ENCODE measurements around the gene RPS28.
A peak's percentile ranks its signal among the peaks of the same experiment; 100 is the strongest.
"Not testable (repeated sequence)": the region's sequence is repeated elsewhere in the genome, so short reads cannot be mapped to it uniquely, and the experiment has no call there.

The RPS28 gene

DNA sequence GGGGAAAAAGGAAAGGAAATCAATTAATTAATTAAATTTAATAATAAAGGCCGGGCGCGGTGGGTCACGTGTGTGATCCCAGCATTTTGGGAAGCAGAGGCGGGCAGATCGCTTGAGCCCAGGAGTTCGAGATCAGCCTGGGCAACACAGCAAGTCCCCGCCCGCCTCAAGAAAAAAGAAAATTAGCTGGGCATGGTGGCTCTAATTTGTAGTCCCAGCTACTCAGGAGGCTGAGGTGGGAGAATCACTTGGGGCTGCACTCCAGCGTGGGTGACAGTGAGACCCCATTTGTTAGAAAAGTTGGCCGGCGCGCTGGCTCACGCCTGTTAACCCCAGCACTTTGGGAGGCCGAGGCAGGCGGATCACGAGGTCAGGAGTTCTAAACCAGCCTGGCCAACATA is 12.4 kb upstream of the RPS28 start:
- no peaks in the 10 kb centered on the region for H3K27me3 ChIP-seq (ENCODE audit: low read depth, low read length)
- no peaks in the 10 kb centered on the region for H3K9me3 ChIP-seq (ENCODE audit: control insufficient read depth in 1 of 2, low read length in 2 of 2)
- H3K27ac ChIP-seq (ENCODE audit: low read length) = no peak overlapping the region
- peak overlapping the region; percentile 66 to 67 for H3K4me3 ChIP-seq (ENCODE audit: low read depth in 1 of 2, low read length in 2 of 2)
- peaks cover 3 to 38% of the 10 kb centered on the region in 2 donors for H3K36me3 ChIP-seq (ENCODE audit: control insufficient read depth in 1 of 2, insufficient read depth in 2 of 2, low read length in 2 of 2)
- peaks cover 0 to 27% of the 10 kb centered on the region in 2 donors for H3K4me1 ChIP-seq (ENCODE audit: control insufficient read depth in 1 of 2, insufficient read depth in 2 of 2, low read length in 2 of 2)

DNA sequence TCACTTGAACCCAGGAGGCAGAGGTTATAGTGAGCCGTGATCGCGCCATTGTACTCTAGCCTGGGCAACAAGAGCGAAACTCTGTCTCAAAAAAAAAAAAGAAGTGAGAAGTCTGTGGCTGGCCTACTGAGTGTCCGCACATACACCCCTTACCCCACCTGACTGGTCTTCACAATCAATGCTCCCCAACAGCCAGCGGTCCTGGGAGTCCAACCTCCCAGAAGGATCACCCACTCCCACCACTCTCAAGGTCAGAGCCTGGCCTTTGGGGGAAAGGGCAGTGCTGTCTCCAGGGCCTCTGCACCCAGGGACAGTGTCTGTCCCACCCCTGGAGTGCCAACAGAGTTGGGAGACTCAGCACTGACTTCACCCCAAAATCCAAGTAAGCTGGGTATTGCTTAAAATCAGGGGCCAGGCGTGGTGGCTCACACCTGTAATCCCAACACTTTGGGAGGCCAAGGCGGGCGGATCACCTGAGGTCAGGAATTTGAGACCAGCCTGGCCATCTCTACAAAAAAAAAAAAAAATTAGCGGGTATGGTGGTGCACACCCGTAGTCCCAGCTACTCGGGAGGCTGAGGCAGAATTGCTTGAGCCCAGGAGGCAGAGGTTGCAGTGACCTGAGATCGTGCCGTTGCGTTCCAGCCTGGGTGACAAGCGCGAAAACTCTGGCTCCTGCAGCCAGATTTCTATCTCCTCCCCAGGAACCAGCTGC is 10.8 kb upstream of the RPS28 start:
- no peak overlapping the region for H3K4me3 ChIP-seq (ENCODE audit: low read depth in 1 of 2, low read length in 2 of 2)
- H3K4me1 ChIP-seq (ENCODE audit: control insufficient read depth in 1 of 2, insufficient read depth in 2 of 2, low read length in 2 of 2) = peaks cover 0 to 27% of the 10 kb centered on the region in 2 donors
- H3K9me3 ChIP-seq (ENCODE audit: control insufficient read depth in 1 of 2, low read length in 2 of 2) = no peaks in the 10 kb centered on the region
- H3K27me3 ChIP-seq (ENCODE audit: low read depth, low read length) = no peaks in the 10 kb centered on the region
- no peak overlapping the region for H3K27ac ChIP-seq (ENCODE audit: low read length)
- H3K36me3 ChIP-seq (ENCODE audit: control insufficient read depth in 1 of 2, insufficient read depth in 2 of 2, low read length in 2 of 2) = peaks cover 3 to 51% of the 10 kb centered on the region in 2 donors

DNA sequence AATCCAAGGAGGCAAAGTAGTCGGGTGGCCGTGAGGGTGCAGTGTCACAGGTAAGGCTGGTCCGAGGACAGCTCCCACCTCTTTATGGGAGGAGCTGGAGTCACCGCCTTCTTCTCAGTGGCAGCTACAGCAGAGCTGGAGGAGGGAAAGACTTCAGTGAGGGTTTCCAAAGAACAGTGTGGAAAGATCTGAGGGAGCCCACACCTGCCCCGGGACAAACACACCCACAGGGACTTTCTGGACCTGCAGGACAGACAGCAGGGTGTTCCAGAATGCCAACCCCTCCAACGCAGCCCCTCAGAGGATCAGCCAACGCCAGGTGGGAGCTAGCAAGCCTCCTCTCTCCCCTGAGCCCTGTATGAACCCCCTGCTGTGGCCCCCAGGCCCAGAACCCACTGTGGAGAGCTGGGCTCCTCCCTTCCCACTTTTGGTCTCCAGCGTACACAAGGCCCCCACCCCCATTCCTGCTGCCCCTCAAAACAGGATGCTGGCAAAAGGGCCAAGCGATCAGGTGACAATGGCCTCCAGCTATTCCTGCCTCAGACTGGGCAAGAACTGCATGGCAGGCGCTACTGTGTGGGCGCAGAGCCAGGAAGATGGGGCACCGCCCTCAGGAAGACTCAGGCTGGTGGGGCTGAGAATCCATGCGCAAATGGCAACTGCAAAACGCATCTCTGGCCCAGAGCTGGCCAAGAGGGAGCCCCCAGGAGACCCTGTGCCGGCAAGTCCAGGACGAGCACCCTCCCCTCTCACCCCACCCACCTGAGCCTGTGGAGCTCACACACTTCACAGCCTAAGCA is 9.6 kb upstream of the RPS28 start:
- Histone ChIP-seq H3K9me3 (ENCODE audit: control insufficient read depth in 1 of 2, low read length in 2 of 2) (no peaks in the 10 kb centered on the region), H3K4me1 (ENCODE audit: control insufficient read depth in 1 of 2, insufficient read depth in 2 of 2, low read length in 2 of 2) (peaks cover 0 to 24% of the 10 kb centered on the region in 2 donors), H3K27ac (ENCODE audit: low read length) (no peak overlapping the region), H3K27me3 (ENCODE audit: low read depth, low read length) (no peaks in the 10 kb centered on the region), H3K4me3 (ENCODE audit: low read depth in 1 of 2, low read length in 2 of 2) (no peak overlapping the region), H3K36me3 (ENCODE audit: control insufficient read depth in 1 of 2, insufficient read depth in 2 of 2, low read length in 2 of 2) (peaks cover 6 to 57% of the 10 kb centered on the region in 2 donors)

DNA sequence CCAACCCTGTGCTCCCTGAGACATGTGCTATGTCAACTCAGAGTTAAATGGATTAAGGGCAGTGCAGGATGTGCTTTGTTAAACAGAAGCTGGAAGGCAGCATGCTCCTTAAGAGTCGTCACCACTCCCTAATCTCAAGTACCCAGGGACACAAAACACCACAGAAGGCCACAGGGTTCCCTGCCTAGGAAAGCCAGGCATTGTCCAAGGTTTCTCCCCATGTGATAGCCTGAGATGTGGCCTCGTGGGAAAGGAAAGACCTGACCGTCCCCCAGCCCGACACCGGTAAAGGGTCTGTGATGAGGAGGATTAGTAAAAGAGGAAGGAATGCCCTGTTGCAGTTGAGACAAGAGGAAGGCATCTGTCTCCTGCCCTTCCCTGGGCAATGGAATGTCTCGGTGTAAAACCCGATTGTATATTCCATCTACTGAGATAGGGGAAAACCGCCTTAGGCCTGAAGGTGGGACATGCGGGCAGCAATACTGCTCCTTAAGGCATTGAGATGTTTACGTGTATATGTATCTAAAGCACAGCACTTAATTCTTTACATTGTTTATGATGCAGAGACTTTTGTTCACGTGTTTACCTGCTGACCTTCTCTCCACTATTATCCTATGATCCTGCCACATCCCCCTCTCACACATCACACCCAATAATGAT is 6.2 kb upstream of the RPS28 start:
- H3K36me3 ChIP-seq (ENCODE audit: control insufficient read depth in 1 of 2, insufficient read depth in 2 of 2, low read length in 2 of 2) = peaks cover 6 to 55% of the 10 kb centered on the region in 2 donors
- H3K4me3 ChIP-seq (ENCODE audit: low read depth in 1 of 2, low read length in 2 of 2); H3K27ac ChIP-seq (ENCODE audit: low read length); H3K4me1 ChIP-seq (ENCODE audit: control insufficient read depth in 1 of 2, insufficient read depth in 2 of 2, low read length in 2 of 2); H3K9me3 ChIP-seq (ENCODE audit: control insufficient read depth in 1 of 2, low read length in 2 of 2); H3K27me3 ChIP-seq (ENCODE audit: low read depth, low read length): not testable (repeated sequence)

DNA sequence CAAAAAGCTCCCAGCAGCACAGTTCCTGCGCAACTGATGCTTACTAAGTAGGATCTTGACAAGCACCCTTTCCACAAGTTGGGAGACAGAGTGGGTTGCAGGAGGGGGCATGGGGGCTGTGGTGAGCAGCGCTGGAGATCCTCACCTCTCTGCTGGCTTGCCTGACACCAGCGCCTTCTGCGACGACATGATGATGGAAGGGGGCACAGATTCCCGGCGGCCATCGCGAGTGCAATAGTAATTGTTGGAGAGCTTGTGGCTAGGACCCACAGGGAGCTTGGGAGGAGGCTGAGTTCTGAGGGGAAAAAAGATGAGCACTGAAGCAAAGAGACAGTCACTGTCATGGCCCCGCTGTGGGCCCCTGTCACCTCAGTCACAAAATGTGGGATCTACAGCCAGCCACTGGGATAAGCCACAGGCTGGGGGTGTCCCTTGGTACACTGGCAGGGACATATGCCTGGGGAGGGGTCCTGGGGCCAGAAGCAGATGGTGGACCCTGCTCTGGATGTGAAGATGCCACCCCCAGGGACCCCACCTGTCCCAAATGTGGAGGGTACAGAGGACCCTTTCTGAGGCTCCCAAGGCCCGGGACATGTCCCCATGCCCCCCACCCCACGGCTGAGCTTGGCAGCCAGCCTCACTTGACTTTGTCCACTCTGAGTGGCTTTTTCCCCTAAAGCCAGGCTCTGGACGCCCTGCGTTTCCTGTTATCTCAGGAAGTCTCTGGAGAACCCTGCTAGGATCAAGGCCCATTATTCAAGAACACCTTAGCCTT is 4.8 kb upstream of the RPS28 start:
- no peaks in the 10 kb centered on the region for H3K27me3 ChIP-seq (ENCODE audit: low read depth, low read length)
- no peak overlapping the region for H3K4me3 ChIP-seq (ENCODE audit: low read depth in 1 of 2, low read length in 2 of 2)
- no peaks in the 10 kb centered on the region for H3K9me3 ChIP-seq (ENCODE audit: control insufficient read depth in 1 of 2, low read length in 2 of 2)
- peaks cover 0 to 13% of the 10 kb centered on the region in 2 donors for H3K4me1 ChIP-seq (ENCODE audit: control insufficient read depth in 1 of 2, insufficient read depth in 2 of 2, low read length in 2 of 2)
- no peak overlapping the region for H3K27ac ChIP-seq (ENCODE audit: low read length)
- peaks cover 4 to 41% of the 10 kb centered on the region in 2 donors for H3K36me3 ChIP-seq (ENCODE audit: control insufficient read depth in 1 of 2, insufficient read depth in 2 of 2, low read length in 2 of 2)

DNA sequence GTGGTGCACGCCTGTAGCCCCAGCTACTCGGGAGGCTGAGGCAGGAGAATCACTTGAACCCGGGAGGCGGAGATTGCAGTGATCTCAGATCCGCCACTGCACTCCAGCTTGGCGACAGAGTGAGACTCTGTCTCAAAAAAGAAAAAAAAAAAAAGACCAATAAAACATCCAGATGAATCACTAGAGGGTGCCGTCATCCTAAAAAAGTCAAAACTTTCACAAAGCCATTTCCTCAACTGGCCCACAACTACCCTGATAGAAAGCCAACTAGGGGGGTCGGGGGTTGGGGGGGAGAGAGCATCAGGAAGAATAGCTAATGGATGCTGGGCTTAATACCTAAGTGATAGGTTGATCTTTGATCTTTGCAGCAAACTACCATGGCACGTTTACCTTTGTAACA is 2.5 kb upstream of the RPS28 start:
- not testable (repeated sequence) for H3K9me3 ChIP-seq (ENCODE audit: control insufficient read depth in 1 of 2, low read length in 2 of 2); H3K4me3 ChIP-seq (ENCODE audit: low read depth in 1 of 2, low read length in 2 of 2); H3K27ac ChIP-seq (ENCODE audit: low read length); H3K27me3 ChIP-seq (ENCODE audit: low read depth, low read length)
- Histone ChIP-seq H3K36me3 (ENCODE audit: control insufficient read depth in 1 of 2, insufficient read depth in 2 of 2, low read length in 2 of 2) (peaks cover 9 to 26% of the 10 kb centered on the region in 2 donors), H3K4me1 (ENCODE audit: control insufficient read depth in 1 of 2, insufficient read depth in 2 of 2, low read length in 2 of 2) (peaks cover 9 to 33% of the 10 kb centered on the region in 2 donors)

DNA sequence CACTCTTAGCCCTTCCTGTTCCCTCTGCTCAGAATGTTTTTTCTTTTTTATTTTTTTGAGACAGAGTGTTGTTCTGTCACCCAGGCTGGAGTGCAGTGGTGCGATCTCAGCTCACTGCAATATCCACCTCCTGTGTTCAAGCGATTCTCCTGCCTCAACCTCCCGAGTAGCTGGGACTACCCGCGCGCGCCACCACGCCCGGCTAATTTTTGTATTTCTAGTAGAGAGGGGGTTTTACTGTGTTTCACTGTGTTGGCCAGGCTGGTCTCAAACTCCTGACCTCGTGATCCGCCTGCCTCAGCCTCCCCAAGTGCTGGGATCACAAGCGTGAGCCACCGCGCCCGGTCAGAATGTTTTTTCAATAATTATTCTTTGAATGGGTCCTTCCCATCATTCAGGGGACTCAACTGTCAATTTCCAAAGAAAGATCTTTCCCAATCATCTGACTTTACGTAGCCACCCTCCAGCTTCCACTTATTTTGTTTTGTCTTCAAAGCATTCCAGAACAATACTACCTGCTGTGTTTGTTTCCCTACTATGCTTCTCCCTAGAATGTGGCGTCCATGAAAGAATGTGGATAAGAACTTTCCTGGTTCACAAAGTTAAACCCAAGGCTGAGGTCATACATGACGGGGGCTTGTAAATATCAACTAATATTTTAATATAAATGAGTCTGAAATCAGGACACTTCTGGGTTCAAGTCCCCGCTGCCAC is 1.3 kb upstream of the RPS28 start:
- peaks cover 9 to 34% of the 10 kb centered on the region in 2 donors for H3K4me1 ChIP-seq (ENCODE audit: control insufficient read depth in 1 of 2, insufficient read depth in 2 of 2, low read length in 2 of 2)
- H3K36me3 ChIP-seq (ENCODE audit: control insufficient read depth in 1 of 2, insufficient read depth in 2 of 2, low read length in 2 of 2) = peaks cover 9 to 21% of the 10 kb centered on the region in 2 donors
- no peak overlapping the region for H3K27ac ChIP-seq (ENCODE audit: low read length)
- peak overlapping the region; percentile 95 to 99 for H3K4me3 ChIP-seq (ENCODE audit: low read depth in 1 of 2, low read length in 2 of 2)
- H3K27me3 ChIP-seq (ENCODE audit: low read depth, low read length) = no peaks in the 10 kb centered on the region
- no peaks in the 10 kb centered on the region for H3K9me3 ChIP-seq (ENCODE audit: control insufficient read depth in 1 of 2, low read length in 2 of 2)

DNA sequence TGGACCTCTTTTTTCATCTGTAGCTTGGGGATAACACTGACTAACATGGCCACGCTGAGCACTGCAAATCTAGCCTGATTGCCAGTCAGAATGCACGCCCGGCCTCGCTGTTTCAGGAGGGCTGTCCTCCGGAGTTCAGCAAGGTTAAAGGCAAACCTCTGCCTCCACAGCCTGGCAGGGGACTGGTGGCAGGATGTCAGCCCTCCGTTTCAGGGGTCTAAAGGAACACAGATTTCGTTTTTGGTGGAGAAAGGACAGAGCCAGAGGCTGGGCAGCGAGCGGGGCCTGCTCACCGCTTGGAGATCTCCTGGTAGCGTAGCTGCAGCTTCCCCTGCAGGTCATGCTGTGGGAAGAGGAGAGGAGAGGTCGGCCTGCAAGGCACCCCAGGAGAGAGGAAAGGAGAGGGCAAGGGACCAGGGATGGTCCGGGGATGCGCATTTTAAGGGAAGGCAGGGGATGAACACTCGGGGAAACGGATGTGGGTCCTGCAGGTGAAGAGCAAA is 681 bp upstream of the RPS28 start:
- H3K27me3 ChIP-seq (ENCODE audit: low read depth, low read length) = no peaks in the 10 kb centered on the region
- peak overlapping the region; percentile 98 for H3K27ac ChIP-seq (ENCODE audit: low read length)
- peak overlapping the region; percentile 95 to 99 for H3K4me3 ChIP-seq (ENCODE audit: low read depth in 1 of 2, low read length in 2 of 2)
- H3K36me3 ChIP-seq (ENCODE audit: control insufficient read depth in 1 of 2, insufficient read depth in 2 of 2, low read length in 2 of 2) = peaks cover 9 to 18% of the 10 kb centered on the region in 2 donors
- no peaks in the 10 kb centered on the region for H3K9me3 ChIP-seq (ENCODE audit: control insufficient read depth in 1 of 2, low read length in 2 of 2)
- H3K4me1 ChIP-seq (ENCODE audit: control insufficient read depth in 1 of 2, insufficient read depth in 2 of 2, low read length in 2 of 2) = peaks cover 9 to 34% of the 10 kb centered on the region in 2 donors

DNA sequence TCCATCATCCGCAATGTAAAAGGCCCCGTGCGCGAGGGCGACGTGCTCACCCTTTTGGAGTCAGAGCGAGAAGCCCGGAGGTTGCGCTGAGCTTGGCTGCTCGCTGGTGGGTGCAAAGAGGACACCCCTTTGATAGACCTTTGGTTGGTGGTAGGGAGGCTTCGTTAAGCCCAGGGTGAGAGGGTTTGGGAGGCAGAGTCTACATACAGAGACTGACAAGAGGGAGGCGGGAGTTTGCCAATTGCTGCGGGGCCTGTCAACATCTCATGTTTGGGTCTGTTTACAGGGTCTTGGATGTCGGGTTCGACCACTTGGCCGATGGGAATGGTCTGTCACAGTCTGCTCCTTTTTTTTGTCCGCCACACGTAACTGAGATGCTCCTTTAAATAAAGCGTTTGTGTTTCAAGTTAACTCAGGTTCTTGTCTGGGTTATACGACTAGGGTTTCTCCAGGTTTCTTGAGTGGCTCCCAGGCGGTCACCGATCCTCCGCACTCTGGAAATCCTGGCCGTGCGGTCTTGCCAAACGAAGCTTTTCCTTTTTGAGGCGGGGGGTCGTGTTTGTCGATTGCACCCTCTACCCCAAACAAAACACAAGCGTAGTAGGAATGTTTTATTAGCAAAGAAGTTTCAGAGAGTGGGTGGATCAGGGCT is 816 bp downstream of the RPS28 start:
- H3K9me3 ChIP-seq (ENCODE audit: control insufficient read depth in 1 of 2, low read length in 2 of 2) = no peaks in the 10 kb centered on the region
- peaks cover 6 to 7% of the 10 kb centered on the region in 2 donors for H3K36me3 ChIP-seq (ENCODE audit: control insufficient read depth in 1 of 2, insufficient read depth in 2 of 2, low read length in 2 of 2)
- no peaks in the 10 kb centered on the region for H3K27me3 ChIP-seq (ENCODE audit: low read depth, low read length)
- H3K27ac ChIP-seq (ENCODE audit: low read length) = peak overlapping the region; percentile 98
- H3K4me1 ChIP-seq (ENCODE audit: control insufficient read depth in 1 of 2, insufficient read depth in 2 of 2, low read length in 2 of 2) = peaks cover 9 to 34% of the 10 kb centered on the region in 2 donors
- H3K4me3 ChIP-seq (ENCODE audit: low read depth in 1 of 2, low read length in 2 of 2) = peak overlapping the region; percentile 95 to 99

DNA sequence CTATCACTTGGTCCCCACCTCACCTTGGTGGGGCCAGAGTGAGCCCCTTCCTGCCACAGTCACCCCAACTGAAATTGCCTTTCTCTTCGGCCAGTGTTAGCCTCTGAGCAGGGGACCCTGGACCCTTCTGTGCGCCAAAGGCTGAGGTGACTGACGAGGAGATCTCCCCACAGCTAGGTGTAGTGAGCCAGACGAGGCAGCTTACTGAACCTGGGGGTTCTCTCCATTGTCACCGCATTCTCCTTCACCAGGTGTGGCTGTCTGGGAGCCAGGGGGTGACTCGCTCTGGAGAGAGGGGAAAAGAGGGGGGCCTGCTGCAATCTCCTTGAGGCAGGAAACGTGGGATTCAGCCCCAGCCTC is 1.3 kb downstream of the RPS28 start:
- Histone ChIP-seq H3K36me3 (ENCODE audit: control insufficient read depth in 1 of 2, insufficient read depth in 2 of 2, low read length in 2 of 2) (peaks cover 6 to 7% of the 10 kb centered on the region in 2 donors), H3K4me1 (ENCODE audit: control insufficient read depth in 1 of 2, insufficient read depth in 2 of 2, low read length in 2 of 2) (peaks cover 9 to 34% of the 10 kb centered on the region in 2 donors), H3K27ac (ENCODE audit: low read length) (peak overlapping the region; percentile 98), H3K9me3 (ENCODE audit: control insufficient read depth in 1 of 2, low read length in 2 of 2) (no peaks in the 10 kb centered on the region), H3K4me3 (ENCODE audit: low read depth in 1 of 2, low read length in 2 of 2) (peak overlapping the region; percentile 95 to 99), H3K27me3 (ENCODE audit: low read depth, low read length) (no peaks in the 10 kb centered on the region)
